Transverse colon (tissue), 4 donors: ENCODE results near the gene LIG1.
"Not testable (repeated sequence)": the region's sequence is repeated elsewhere in the genome, so short reads cannot be mapped to it uniquely, and the experiment has no call there.

Source experiments
- CTCF ChIP-seq, 5 experiments: fragments of 200-600 bp in 3 of 5; fragments of 450-650 bp in 2 of 5; sonication (generic) in 3 of 5; IDR thresholded peaks; 1 replicate in 2 of 5; 2 replicates in 3 of 5; pipeline ENCODE4 v1.5.1; 2016 to 2017; ENCODE audit warnings: antibody characterized with exemption in 5 of 5, inconsistent platforms in 3 of 5, mild to moderate bottlenecking in 2 of 5, moderate library complexity in 1 of 5
- EP300 ChIP-seq: sonication (generic); formaldehyde crosslinking; IDR thresholded peaks from one replicate; pipeline ENCODE4 v1.6.1; 2017; ENCODE audit warnings: antibody characterized with exemption, low read depth
- POLR2A ChIP-seq: fragments of 450-650 bp; IDR thresholded peaks from one replicate; pipeline ENCODE4 v1.6.1; 2016; ENCODE audit warnings: antibody characterized with exemption, mild to moderate bottlenecking, moderate library complexity
- POLR2AphosphoS5 ChIP-seq, 3 donors: sonication (generic); formaldehyde crosslinking; IDR thresholded peaks; one replicate each; pipeline ENCODE4 v1.6.1; 2016; ENCODE audit warnings: antibody characterized with exemption in 3 of 3

GRCh38 chr19:48088991-48089390, 81.2 kb downstream of the LIG1 start:
- not testable (repeated sequence) for TF ChIP-seq POLR2AphosphoS5 (IDR thresholded peaks at IDR 0.05); CTCF (IDR thresholded peaks at IDR 0.05); POLR2A; EP300
